ENCODE results near the gene CLEC16A.

GRCh38 chr16:11211061-11211976, 267.0 kb downstream of the CLEC16A start:
- TF ChIP-seq CTCF (IDR thresholded peaks at IDR 0.05 in 4 of 5, conservative IDR thresholded peaks at IDR 0.05 in 1 of 5), result no peak
- TF ChIP-seq POLR2A (IDR thresholded peaks at IDR 0.05), result no peak
